Measurements from ENCODE around the gene SLC9A8. TPM values are rescaled to one million over a fixed set of nuclear protein-coding genes. Genes with fewer than 3 reads are reported as not detected.

The SLC9A8 gene
- total RNA-seq, 1 donor from 2014 or later: 10.5 TPM

DNA sequence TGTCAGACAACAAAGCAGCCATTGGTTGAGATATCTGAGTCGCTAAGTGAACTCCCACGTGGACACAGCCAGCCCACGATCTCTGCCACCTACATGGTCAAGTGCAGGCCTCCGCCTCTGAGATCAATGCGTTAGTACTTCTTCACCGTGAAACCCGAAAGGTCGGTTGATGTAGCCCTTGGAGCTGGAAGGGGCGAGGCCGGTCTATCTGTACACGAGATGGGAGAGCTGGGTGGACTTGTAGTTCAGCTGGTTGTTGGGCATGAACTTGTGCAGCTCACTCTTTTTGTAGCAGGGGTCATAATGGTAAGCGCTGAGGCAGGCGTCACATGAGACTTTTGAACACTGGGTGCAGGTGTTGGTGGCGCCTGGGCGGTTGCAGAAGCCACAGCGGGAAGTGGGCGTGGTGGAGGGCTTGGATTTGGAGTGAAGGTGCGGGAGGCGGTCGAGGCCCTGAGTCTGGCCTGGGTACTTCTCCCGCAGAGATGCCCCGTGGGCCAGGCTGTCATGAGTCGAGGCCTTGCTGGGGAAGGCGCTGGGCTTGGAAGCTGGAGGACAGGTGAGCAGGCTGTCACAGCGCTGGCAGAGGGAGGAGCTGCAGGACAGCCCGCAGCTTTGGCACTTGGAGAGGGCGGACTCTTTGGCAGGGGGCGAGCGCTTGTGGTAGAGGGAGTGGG lies 92.9 kb downstream of the SLC9A8 start:
- H3K27me3 Mint-ChIP-seq (ENCODE audit: unreplicated experiment): peaks cover 3% of the 10 kb centered on the region
- no peaks in the 10 kb centered on the region for H3K9me3 Mint-ChIP-seq (ENCODE audit: unreplicated experiment)
- peaks cover 18% of the 10 kb centered on the region for H3K36me3 Mint-ChIP-seq (ENCODE audit: low read depth, unreplicated experiment)
- no peaks in the 10 kb centered on the region for H3K4me1 Mint-ChIP-seq (ENCODE audit: unreplicated experiment)
- H3K4me3 Mint-ChIP-seq (ENCODE audit: unreplicated experiment): peak overlapping the region; percentile 67
- peak overlapping the region; percentile 25 for H3K27ac Mint-ChIP-seq (ENCODE audit: unreplicated experiment)
- no peak for DNase-seq (ENCODE audit: low spot score)
- TF ChIP-seq, protein P1, sequence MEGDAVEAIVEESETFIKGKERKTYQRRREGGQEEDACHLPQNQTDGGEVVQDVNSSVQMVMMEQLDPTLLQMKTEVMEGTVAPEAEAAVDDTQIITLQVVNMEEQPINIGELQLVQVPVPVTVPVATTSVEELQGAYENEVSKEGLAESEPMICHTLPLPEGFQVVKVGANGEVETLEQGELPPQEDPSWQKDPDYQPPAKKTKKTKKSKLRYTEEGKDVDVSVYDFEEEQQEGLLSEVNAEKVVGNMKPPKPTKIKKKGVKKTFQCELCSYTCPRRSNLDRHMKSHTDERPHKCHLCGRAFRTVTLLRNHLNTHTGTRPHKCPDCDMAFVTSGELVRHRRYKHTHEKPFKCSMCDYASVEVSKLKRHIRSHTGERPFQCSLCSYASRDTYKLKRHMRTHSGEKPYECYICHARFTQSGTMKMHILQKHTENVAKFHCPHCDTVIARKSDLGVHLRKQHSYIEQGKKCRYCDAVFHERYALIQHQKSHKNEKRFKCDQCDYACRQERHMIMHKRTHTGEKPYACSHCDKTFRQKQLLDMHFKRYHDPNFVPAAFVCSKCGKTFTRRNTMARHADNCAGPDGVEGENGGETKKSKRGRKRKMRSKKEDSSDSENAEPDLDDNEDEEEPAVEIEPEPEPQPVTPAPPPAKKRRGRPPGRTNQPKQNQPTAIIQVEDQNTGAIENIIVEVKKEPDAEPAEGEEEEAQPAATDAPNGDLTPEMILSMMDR (IDR thresholded peaks at IDR 0.05; ENCODE audit: unreplicated experiment): no peak

DNA sequence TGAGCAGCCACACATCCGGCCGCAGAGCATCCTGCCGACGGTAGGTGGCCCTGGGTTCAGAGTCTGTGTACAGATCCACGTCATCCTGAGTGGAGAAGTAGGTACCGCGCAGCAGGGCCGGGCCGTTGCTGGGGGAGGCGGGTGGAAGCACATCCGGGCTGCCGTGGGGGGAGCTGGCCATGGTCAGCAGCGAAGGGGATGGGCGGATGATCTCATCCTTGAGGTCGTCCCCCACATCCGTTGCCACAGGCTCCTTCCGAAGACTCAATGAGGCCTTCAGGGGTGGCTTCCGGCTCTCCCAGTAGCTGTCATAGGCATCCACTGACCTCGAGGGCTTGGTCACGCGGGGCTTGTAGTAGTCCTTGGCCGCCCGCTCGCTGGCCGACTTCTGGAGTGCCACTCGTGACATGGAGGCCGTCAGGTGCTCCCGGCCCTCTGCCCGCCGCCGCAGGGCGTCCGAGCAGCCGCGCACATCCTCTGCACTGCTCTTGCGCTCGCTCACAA lies 93.5 kb downstream of the SLC9A8 start:
- no peak for DNase-seq (ENCODE audit: low spot score)
- peaks cover 3% of the 10 kb centered on the region for H3K27me3 Mint-ChIP-seq (ENCODE audit: unreplicated experiment)
- peaks cover 18% of the 10 kb centered on the region for H3K36me3 Mint-ChIP-seq (ENCODE audit: low read depth, unreplicated experiment)
- no peak overlapping the region for H3K4me3 Mint-ChIP-seq (ENCODE audit: unreplicated experiment)
- no peaks in the 10 kb centered on the region for H3K9me3 Mint-ChIP-seq (ENCODE audit: unreplicated experiment)
- TF ChIP-seq, protein P1 (IDR thresholded peaks at IDR 0.05; ENCODE audit: unreplicated experiment): no peak
- H3K4me1 Mint-ChIP-seq (ENCODE audit: unreplicated experiment): no peaks in the 10 kb centered on the region
- H3K27ac Mint-ChIP-seq (ENCODE audit: unreplicated experiment): no peak overlapping the region

DNA sequence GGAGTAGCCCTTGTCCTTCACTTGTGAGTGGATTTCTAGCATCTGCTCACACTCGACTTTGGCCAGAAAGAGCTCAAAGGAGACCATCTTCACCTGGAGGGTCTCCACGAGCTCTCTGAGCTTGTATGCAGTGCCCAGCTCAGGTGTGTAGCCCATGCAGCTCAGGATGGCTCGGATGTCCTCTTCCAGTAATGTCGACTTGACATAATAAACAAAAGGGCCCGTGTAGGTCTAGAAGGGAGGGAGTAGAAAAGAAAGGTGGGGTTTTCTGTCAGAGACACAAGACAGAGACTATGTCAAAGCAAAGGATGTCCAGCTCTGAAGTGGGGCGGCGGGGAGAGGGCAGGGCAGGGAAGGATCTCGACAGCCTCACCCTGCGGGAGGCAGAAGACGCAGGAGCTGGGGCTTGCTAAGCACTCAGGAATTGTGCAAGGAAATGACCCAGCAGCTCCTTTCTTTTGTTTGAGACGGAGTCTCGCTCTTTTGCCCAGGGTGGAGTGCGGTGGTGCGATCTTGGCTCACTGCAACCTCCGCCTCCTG lies 94.1 kb downstream of the SLC9A8 start:
- DNase-seq (ENCODE audit: low spot score): no peak
- H3K4me3 Mint-ChIP-seq (ENCODE audit: unreplicated experiment): no peak overlapping the region
- H3K27ac Mint-ChIP-seq (ENCODE audit: unreplicated experiment): no peak overlapping the region
- TF ChIP-seq, protein P1 (IDR thresholded peaks at IDR 0.05; ENCODE audit: unreplicated experiment): no peak
- no peaks in the 10 kb centered on the region for H3K4me1 Mint-ChIP-seq (ENCODE audit: unreplicated experiment)
- no peaks in the 10 kb centered on the region for H3K9me3 Mint-ChIP-seq (ENCODE audit: unreplicated experiment)
- peaks cover 3% of the 10 kb centered on the region for H3K27me3 Mint-ChIP-seq (ENCODE audit: unreplicated experiment)
- H3K36me3 Mint-ChIP-seq (ENCODE audit: low read depth, unreplicated experiment): peaks cover 18% of the 10 kb centered on the region

DNA sequence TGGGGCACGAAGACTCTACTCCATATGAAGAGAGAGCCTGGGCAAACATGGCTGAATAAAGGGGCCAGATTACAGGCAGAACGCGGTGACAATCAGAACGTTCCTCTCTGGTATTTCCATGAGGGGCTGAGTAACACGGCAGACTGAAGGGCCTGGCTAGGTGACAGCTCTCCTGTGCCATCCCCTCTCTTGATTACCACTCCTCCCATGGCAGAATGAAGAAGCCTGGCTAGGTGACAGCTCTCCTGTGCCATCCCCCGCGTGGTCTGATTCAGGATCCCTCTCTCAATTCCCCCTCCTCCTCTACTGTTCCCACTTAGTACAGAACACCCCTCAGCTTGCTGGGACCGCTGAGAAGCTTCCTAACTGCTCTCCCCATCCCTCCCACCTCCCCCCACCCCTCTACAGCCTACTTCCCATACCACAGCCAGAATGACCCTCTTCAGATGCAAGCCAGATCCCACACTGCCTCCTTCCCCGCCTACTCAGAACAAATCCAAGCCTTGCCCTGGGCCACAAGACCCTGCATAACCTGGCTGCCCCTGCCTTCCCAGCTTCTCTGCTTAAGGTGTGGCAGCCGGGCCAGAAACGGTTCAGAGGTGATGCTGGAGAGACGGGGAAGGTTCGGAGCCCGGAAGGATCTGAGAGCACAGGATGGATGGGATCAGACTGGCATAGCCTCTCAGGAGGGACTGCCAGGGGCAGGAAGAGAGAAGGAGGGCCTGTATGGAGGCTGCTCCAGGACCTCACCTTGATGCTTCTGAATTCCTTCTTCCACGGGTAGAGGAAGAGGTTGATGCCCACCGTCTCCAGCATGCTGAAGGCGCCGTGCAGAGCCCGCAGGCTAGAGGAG lies 95.0 kb downstream of the SLC9A8 start:
- Mint-ChIP-seq H3K4me1 (ENCODE audit: unreplicated experiment) (no peaks in the 10 kb centered on the region), H3K9me3 (ENCODE audit: unreplicated experiment) (no peaks in the 10 kb centered on the region), H3K27me3 (ENCODE audit: unreplicated experiment) (peaks cover 3% of the 10 kb centered on the region), H3K27ac (ENCODE audit: unreplicated experiment) (no peak overlapping the region), H3K4me3 (ENCODE audit: unreplicated experiment) (no peak overlapping the region), H3K36me3 (ENCODE audit: low read depth, unreplicated experiment) (peaks cover 18% of the 10 kb centered on the region)
- TF ChIP-seq, protein P1 (IDR thresholded peaks at IDR 0.05; ENCODE audit: unreplicated experiment): no peak
- DNase-seq (ENCODE audit: low spot score): no peak
